HCT116 (cell line): ENCODE results near the gene TMEM44. TPM values are rescaled to one million over a fixed set of nuclear protein-coding genes. Genes with fewer than 3 reads are reported as not detected.

Source experiments
- ATAC-seq: fragments of 200-7000 bp; cut with Tn5 transposase; 2 replicates; pipeline ENCODE4 v1.9.1; 2020; ENCODE audit warnings: mild to moderate bottlenecking, moderate library complexity
- BruUV-seq: library from RNA; stranded (reverse); fragments of 400-500 nt; replicated peaks from 2 replicates; lab custom pipeline; 2021; lab: Mats Ljungman, UMichigan
- CTCF ChIA-PET: fragments of 300-600 bp; sonication (Branson Sonifier 250); formaldehyde crosslinking; loops from one replicate; lab custom pipeline; 2021; ENCODE audit warnings: antibody characterized with exemption; lab: Charles Lee
- POLR2A ChIA-PET: fragments of 300-600, 350-600 bp; sonication (Branson Sonifier 250); formaldehyde crosslinking; loops from one replicate; lab custom pipeline; 2021; ENCODE audit warnings: antibody characterized with exemption; lab: Charles Lee
- RAD21 ChIA-PET, 2 experiments: fragments of 300-600 bp; sonication (Branson Sonifier 250); formaldehyde crosslinking; loops; one replicate each; lab custom pipeline; 2023; ENCODE audit warnings: low total read pairs in 2 of 2; ENCODE audit not compliant: uncharacterized antibody in 2 of 2, unreplicated experiment in 2 of 2, low non-redundant PET in 1 of 2; lab: Charles Lee
- DNase-seq: peaks from one replicate; pipeline ENCODE4 v3.0.0-alpha.2; 2010; ENCODE audit warnings: low read depth, low spot score
- H2AFZ ChIP-seq: fragments of 200-600 bp; shearing (Covaris generic), sonication (generic); 2 replicates; pipeline ENCODE4 v1.6.1; 2017; ENCODE audit warnings: low read depth, mixed run types, mixed read lengths, antibody characterized with exemption, low read length; ENCODE audit not compliant: poor library complexity, severe bottlenecking
- H3K27ac ChIP-seq: 2 replicates; pipeline ENCODE4 v1.5.1; 2012; ENCODE audit warnings: low read depth, low read length
- H3K27me3 ChIP-seq: fragments of 200-600 bp; sonication (generic); 2 replicates; pipeline ENCODE4 v1.6.1; 2016; ENCODE audit warnings: mixed run types, low read length, mixed read lengths; ENCODE audit not compliant: insufficient read depth
- H3K36me3 ChIP-seq, 2 experiments: fragments of 200-500 bp in 1 of 2; fragments of 200-600 bp in 1 of 2; sonication (Bioruptor generic) in 1 of 2; sonication (generic) in 1 of 2; 2 replicates each; pipeline versions ENCODE4 v1.5.1 to v1.6.1; 2014 to 2016; ENCODE audit warnings: low read length in 2 of 2, inconsistent platforms in 1 of 2, mixed read lengths in 1 of 2, mixed run types in 1 of 2; ENCODE audit not compliant: insufficient read depth in 2 of 2, control insufficient read depth in 1 of 2
- H3K4me1 ChIP-seq, 2 experiments: fragments of 200-600 bp in 1 of 2; sonication (generic) in 1 of 2; 2 replicates each; pipeline versions ENCODE4 v1.5.1 to v1.6.1; 2012 to 2017; ENCODE audit warnings: low read length in 2 of 2, inconsistent platforms in 1 of 2, mild to moderate bottlenecking in 1 of 2, mixed read lengths in 1 of 2, mixed run types in 1 of 2, moderate library complexity in 1 of 2; ENCODE audit not compliant: insufficient read depth in 2 of 2, control insufficient read depth in 1 of 2
- H3K4me2 ChIP-seq: fragments of 200-600 bp; sonication (generic); 2 replicates; pipeline ENCODE4 v1.6.1; 2017; ENCODE audit warnings: mixed run types, low read length, mixed read lengths
- H3K4me3 ChIP-seq, 2 experiments: fragments of 200-600 bp in 1 of 2; sonication (generic) in 1 of 2; replicated peaks in 1 of 2; 2 replicates each; pipeline ENCODE4 v1.5.1; 2011 to 2016; ENCODE audit warnings: low read length in 2 of 2, control low read depth in 1 of 2, low read depth in 1 of 2, mild to moderate bottlenecking in 1 of 2, mixed read lengths in 1 of 2, mixed run types in 1 of 2
- H3K79me2 ChIP-seq: fragments of 200-600 bp; sonication (generic); 2 replicates; pipeline ENCODE4 v1.6.1; 2017; ENCODE audit warnings: mild to moderate bottlenecking, mixed run types, low read length, moderate library complexity, mixed read lengths; ENCODE audit not compliant: insufficient read depth
- H3K9ac ChIP-seq: fragments of 200-600 bp; sonication (generic); 2 replicates; pipeline ENCODE4 v1.6.1; 2016; ENCODE audit warnings: low read length, mixed read lengths
- H3K9me2 ChIP-seq: fragments of 200-600 bp; sonication (generic), shearing (Covaris generic); 2 replicates; pipeline ENCODE4 v1.6.1; 2017; ENCODE audit warnings: mixed run types, mild to moderate bottlenecking, moderate library complexity; ENCODE audit not compliant: insufficient read depth
- H3K9me3 ChIP-seq, 2 experiments: fragments of 200-500 bp in 1 of 2; fragments of 200-600 bp in 1 of 2; sonication (Bioruptor generic) in 1 of 2; sonication (generic) in 1 of 2; 2 replicates each; pipeline ENCODE4 v1.6.1; 2014 to 2017; ENCODE audit warnings: low read length in 2 of 2, mixed read lengths in 2 of 2, inconsistent platforms in 1 of 2, low read depth in 1 of 2, mild to moderate bottlenecking in 1 of 2, mixed run types in 1 of 2, moderate library complexity in 1 of 2; ENCODE audit not compliant: control insufficient read depth in 1 of 2, insufficient read depth in 1 of 2
- H4K20me1 ChIP-seq: fragments of 200-600 bp; sonication (generic), shearing (Covaris generic); 2 replicates; pipeline ENCODE4 v1.6.1; 2017; ENCODE audit warnings: mixed run types, mild to moderate bottlenecking, moderate library complexity; ENCODE audit not compliant: insufficient read depth
- CBX3 ChIP-seq: IDR thresholded peaks from 2 replicates; pipeline ENCODE4 v1.6.1; 2012; ENCODE audit warnings: low read depth
- FOSL1 ChIP-seq: IDR thresholded peaks from 2 replicates; pipeline ENCODE4 v1.6.1; 2012; ENCODE audit warnings: low read depth
- JUND ChIP-seq: IDR thresholded peaks from 2 replicates; pipeline ENCODE4 v1.6.1; 2012
- POLR2A ChIP-seq: IDR thresholded peaks from 2 replicates; pipeline ENCODE4 v1.7.0; 2011; ENCODE audit warnings: borderline replicate concordance; ENCODE audit not compliant: insufficient read depth, insufficient read length; ENCODE audit errors: extremely low read depth
- POLR2AphosphoS5 ChIP-seq: IDR thresholded peaks from 2 replicates; pipeline ENCODE4 v1.6.1; 2011; ENCODE audit warnings: mild to moderate bottlenecking, low read depth, low read length, moderate library complexity
- REST ChIP-seq: IDR thresholded peaks from 2 replicates; pipeline ENCODE4 v1.6.1; 2012; ENCODE audit warnings: low read depth
- YY1 ChIP-seq: IDR thresholded peaks from 2 replicates; pipeline ENCODE4 v1.6.1; 2011; ENCODE audit warnings: low read length, low read depth, moderate library complexity, mild to moderate bottlenecking; ENCODE audit not compliant: insufficient replicate concordance; ENCODE audit errors: extremely low read depth
- intact Hi-C: fragments of 100-400 bp; cut with micrococcal nuclease; formaldehyde crosslinking; loops from 2 replicates; pipeline ENCODE4 v1.10.0; 2022
- total RNA-seq: library from RNA; stranded (reverse); gene quantifications from one replicate; pipeline ENCODE4 v1.2.1, GENCODE V29; 2021; ENCODE audit not compliant: unreplicated experiment

The TMEM44 gene
- total RNA-seq, 1 experiment from 2014 or later = 30.3 TPM

GRCh38 chr3:194572944-194573491 is 60.2 kb downstream of the TMEM44 start:
- Histone ChIP-seq H3K9ac (no peak overlapping the region), H3K4me2 (no peak overlapping the region), H3K4me1 (peaks cover 9 to 33% of the 10 kb centered on the region in 2 experiments; a peak in 3 of 4 replicates), H3K9me2 (no peaks in the 10 kb centered on the region), H2AFZ (no peak overlapping the region), H4K20me1 (no peaks in the 10 kb centered on the region), H3K36me3 (no peaks in the 10 kb centered on the region), H3K27me3 (no peaks in the 10 kb centered on the region), H3K79me2 (no peaks in the 10 kb centered on the region), H3K9me3 (no peaks in the 10 kb centered on the region), H3K4me3 (no peak overlapping the region), H3K27ac (no peak overlapping the region)
- RAD21 ChIA-PET = interaction anchor here in 1 of 2 experiments (1.4 kb wide), 1 partner anchor 101 kb away, joined by 5 read pairs; no protein-coding TSS in a partner anchor
- no peak for TF ChIP-seq YY1
- no peak for TF ChIP-seq REST
- TF ChIP-seq CBX3 = no peak
- TF ChIP-seq POLR2A = no peak
- no peak for TF ChIP-seq FOSL1
- TF ChIP-seq POLR2AphosphoS5 = no peak
- no peak for TF ChIP-seq JUND
- ATAC-seq = no peak
- CTCF ChIA-PET = interaction anchor here (0.6 to 1.9 kb wide), 4 partner anchors 101 to 167 kb away, joined by 3 to 15 read pairs (median 4); no protein-coding TSS in a partner anchor
- intact Hi-C loops = loop anchor here (1.0 to 5.0 kb wide), 2 partner anchors 101 to 241 kb away; no protein-coding TSS in a partner anchor
- no TSS peak for BruUV-seq
- no peak for DNase-seq
- POLR2A ChIA-PET = no interaction called here
